ENCODE measurements around the gene RTN3. TPM values are rescaled to one million over a fixed set of nuclear protein-coding genes. Genes with fewer than 3 reads are reported as not detected.

The RTN3 gene
- total and polyA plus RNA-seq, 9 of the 15 experiments (the other 6 are each of a cell fraction or from before 2014, with no cell fraction given), result 41.6 to 169 (median 93.5) TPM

GRCh38 chr11:63671322-63672155, 9.8 kb upstream of the RTN3 start, which contains the start of gene ATL3 (continued):
- TF ChIP-seq ZBTB7A (IDR thresholded peaks at IDR 0.05; ENCODE audit: borderline replicate concordance, control insufficient read depth, low read depth, low read length) (peak; percentile 57; the same call in 1 of the 2 replicates), ILK (tag; IDR thresholded peaks at IDR 0.05; ENCODE audit: borderline replicate concordance, low read depth) (no peak), PREB (CRISPR knock-in tag; IDR thresholded peaks at IDR 0.05) (peak; percentile 98), TRIM24 (IDR thresholded peaks at IDR 0.05) (peak; percentile 20 to 81; a peak in 3 of 4 replicates), TEAD4 (IDR thresholded peaks at IDR 0.05; ENCODE audit: low read length) (peak; percentile 81), TEAD4 (CRISPR knock-in tag; IDR thresholded peaks at IDR 0.05; ENCODE audit: borderline replicate concordance) (peak; percentile 100), HSF4 (CRISPR knock-in tag; IDR thresholded peaks at IDR 0.05; ENCODE audit: borderline replicate concordance) (peak; percentile 20; the same call in 1 of the 2 replicates), ZZZ3 (IDR thresholded peaks at IDR 0.05) (no peak), ZBTB9 (CRISPR knock-in tag; IDR thresholded peaks at IDR 0.05) (peak; percentile 51), MTA3 (IDR thresholded peaks at IDR 0.05; ENCODE audit: borderline replicate concordance) (peak; percentile 81), CC2D1A (IDR thresholded peaks at IDR 0.05) (no peak), RBFOX2 (IDR thresholded peaks at IDR 0.05; ENCODE audit: low read depth, low read length) (peak; percentile 94), POLR2B (IDR thresholded peaks at IDR 0.05; ENCODE audit: low read depth, partially characterized antibody) (peak; percentile 34), COPS2 (conservative IDR thresholded peaks at IDR 0.05) (no peak), SOX6 (IDR thresholded peaks at IDR 0.05) (peak; percentile 81), ILF3 (IDR thresholded peaks at IDR 0.05; ENCODE audit: borderline replicate concordance) (no peak), ZNF766 (CRISPR knock-in tag; conservative IDR thresholded peaks at IDR 0.05) (peak; percentile 90), ARID1B (IDR thresholded peaks at IDR 0.05) (no peak; the same call in 1 of the 2 replicates), E2F8 (IDR thresholded peaks at IDR 0.05; ENCODE audit: low read depth, partially characterized antibody) (peak; percentile 99), KLF6 (CRISPR knock-in tag; IDR thresholded peaks at IDR 0.05; ENCODE audit: borderline replicate concordance) (peak; percentile 37; the same call in 1 of the 2 replicates), SMARCA5 (IDR thresholded peaks at IDR 0.05) (no peak), SIN3B (IDR thresholded peaks at IDR 0.05; ENCODE audit: low read depth) (no peak), ZNF583 (CRISPR knock-in tag; IDR thresholded peaks at IDR 0.05) (peak; percentile 89)

All from K562 (cell line).